ENCODE data around the gene HDAC4.

The HDAC4 gene

DNA sequence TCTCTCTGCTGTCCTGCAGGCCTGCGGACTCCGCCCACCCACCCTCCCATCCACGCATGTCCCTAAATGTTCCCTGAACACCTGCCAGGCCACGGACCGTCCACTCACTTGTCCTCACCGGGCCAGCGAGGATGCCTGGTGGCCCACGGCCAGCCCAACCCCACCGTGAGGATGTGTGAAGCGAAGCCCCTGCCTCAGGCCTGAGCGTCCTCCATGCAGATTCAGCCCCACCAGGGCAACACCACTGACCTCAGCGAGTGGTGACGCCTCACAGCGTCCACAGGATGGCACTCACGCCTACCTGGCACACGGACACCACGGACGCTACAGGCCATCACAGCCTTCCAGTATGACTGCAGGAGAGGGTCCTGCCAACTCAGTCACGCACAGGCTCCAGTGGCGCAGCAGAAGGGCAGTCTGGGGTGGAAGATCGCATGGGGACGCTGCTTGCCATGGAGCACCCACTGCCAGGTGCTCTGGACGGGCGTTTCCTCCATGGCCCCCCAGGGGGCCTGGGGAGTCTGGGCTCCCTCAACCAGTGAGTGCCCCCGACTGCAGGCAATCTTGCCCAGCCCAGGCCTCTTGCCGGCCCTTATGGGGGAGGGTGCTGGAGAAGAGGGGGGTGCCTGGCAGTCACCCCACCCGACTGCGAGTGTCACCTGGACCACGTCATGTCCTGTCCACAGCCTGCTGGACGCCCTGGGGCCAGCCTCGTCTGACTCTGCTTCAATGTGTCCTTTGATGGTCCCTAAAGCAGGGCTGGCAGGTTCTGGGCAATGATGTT lies 25.4 kb downstream of the HDAC4 start:
- Histone ChIP-seq H3K36me3 (peaks cover 18% of the 10 kb centered on the region), H3K4me3 (ENCODE audit: low read depth in 1 of 2, low read length in 1 of 2) (no peak overlapping the region), H3K27me3 (no peaks in the 10 kb centered on the region), H3K9me3 (no peaks in the 10 kb centered on the region), H3K27ac (no peak overlapping the region), H3K4me1 (ENCODE audit: control insufficient read depth in 1 of 2, insufficient read depth in 1 of 2, low read depth in 1 of 2, low read length in 1 of 2) (peaks cover 11 to 15% of the 10 kb centered on the region in 2 experiments)
- TF ChIP-seq CTCF (IDR thresholded peaks at IDR 0.05) = no peak

DNA sequence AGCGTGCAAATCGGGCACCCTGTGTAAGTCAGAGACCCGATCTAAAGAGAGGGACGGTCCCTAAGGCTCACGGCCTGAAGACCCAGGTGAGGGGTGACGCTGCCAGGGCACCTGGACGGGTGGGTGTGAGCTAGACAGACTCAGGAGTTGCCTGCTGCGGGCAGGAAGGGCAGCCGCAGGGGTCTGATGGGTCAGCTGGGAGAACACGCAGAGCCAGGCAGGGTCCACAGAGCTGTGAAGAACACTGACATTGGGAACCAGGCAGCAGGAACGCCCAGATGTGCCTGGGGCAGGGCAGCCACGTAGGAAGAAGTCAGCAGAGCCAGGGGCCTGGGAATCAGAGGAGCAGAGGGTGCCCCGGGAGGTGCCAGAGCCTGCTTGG lies 25.9 kb downstream of the HDAC4 start:
- H3K4me1 ChIP-seq (ENCODE audit: control insufficient read depth in 1 of 2, insufficient read depth in 1 of 2, low read depth in 1 of 2, low read length in 1 of 2) = peaks cover 15 to 16% of the 10 kb centered on the region in 2 experiments
- no peaks in the 10 kb centered on the region for H3K9me3 ChIP-seq
- H3K27ac ChIP-seq = no peak overlapping the region
- H3K27me3 ChIP-seq = no peaks in the 10 kb centered on the region
- H3K36me3 ChIP-seq = peaks cover 18% of the 10 kb centered on the region
- H3K4me3 ChIP-seq (ENCODE audit: low read depth in 1 of 2, low read length in 1 of 2) = no peak overlapping the region
- TF ChIP-seq CTCF (IDR thresholded peaks at IDR 0.05) = no peak

GRCh38 chr2:239372835-239373234 lies 28.0 kb downstream of the HDAC4 start:
- no peak overlapping the region for H3K4me3 ChIP-seq (ENCODE audit: low read depth in 1 of 2, low read length in 1 of 2)
- H3K27ac ChIP-seq = no peak overlapping the region
- peaks cover 19% of the 10 kb centered on the region for H3K36me3 ChIP-seq
- peaks cover 8 to 11% of the 10 kb centered on the region in 2 experiments for H3K4me1 ChIP-seq (ENCODE audit: control insufficient read depth in 1 of 2, insufficient read depth in 1 of 2, low read depth in 1 of 2, low read length in 1 of 2)
- no peaks in the 10 kb centered on the region for H3K9me3 ChIP-seq
- no peaks in the 10 kb centered on the region for H3K27me3 ChIP-seq
- TF ChIP-seq CTCF (IDR thresholded peaks at IDR 0.05) = no peak

GRCh38 chr2:239371726-239372686 lies 28.8 kb downstream of the HDAC4 start:
- TF ChIP-seq CTCF (IDR thresholded peaks at IDR 0.05) = no peak
- Histone ChIP-seq H3K9me3 (no peaks in the 10 kb centered on the region), H3K27me3 (no peaks in the 10 kb centered on the region), H3K36me3 (peaks cover 16% of the 10 kb centered on the region), H3K4me1 (ENCODE audit: control insufficient read depth in 1 of 2, insufficient read depth in 1 of 2, low read depth in 1 of 2, low read length in 1 of 2) (peaks cover 8 to 11% of the 10 kb centered on the region in 2 experiments), H3K4me3 (ENCODE audit: low read depth in 1 of 2, low read length in 1 of 2) (no peak overlapping the region), H3K27ac (no peak overlapping the region)

- Histone ChIP-seq H3K36me3 (peaks cover 16% of the 10 kb centered on the region), H3K9me3 (no peaks in the 10 kb centered on the region), H3K27me3 (no peaks in the 10 kb centered on the region), H3K4me1 (ENCODE audit: control insufficient read depth in 1 of 2, insufficient read depth in 1 of 2, low read depth in 1 of 2, low read length in 1 of 2) (peaks cover 8 to 11% of the 10 kb centered on the region in 2 experiments), H3K27ac (no peak overlapping the region), H3K4me3 (ENCODE audit: low read depth in 1 of 2, low read length in 1 of 2) (no peak overlapping the region)
- no peak for TF ChIP-seq CTCF (IDR thresholded peaks at IDR 0.05)
These were observed 29.7 kb downstream of the HDAC4 start for GRCh38 chr2:239370876-239371725.
